NOMO-1 (cell line): Measurements from ENCODE around the gene LOC128125822.
"Not testable (repeated sequence)": the region's sequence is repeated elsewhere in the genome, so short reads cannot be mapped to it uniquely, and the experiment has no call there.

Experiments used
- DNase-seq, 2 experiments: peaks; one replicate each; lab custom pipeline; 2025; ENCODE audit not compliant: unreplicated experiment in 2 of 2; lab: John Stamatoyannopoulos, UW

The LOC128125822 gene

GRCh38 chr6:63572044-63572746 is at the start of gene LOC128125822, which contains the start of gene PTP4A1:
Gene LOC128125822 (plus strand): TSS chr6:63572480.
Gene PTP4A1 (plus strand): TSS chr6:63572480. CDS start chr6:63576881, 4,401 bp downstream.
- peak; percentile 91 to 94 for DNase-seq

- not testable (repeated sequence) for DNase-seq
These were observed 49.4 kb upstream of the LOC128125822 start for GRCh38 chr6:63522911-63523287.

- DNase-seq = no peak
These were observed 48.6 kb upstream of the LOC128125822 start for GRCh38 chr6:63523630-63524029.

GRCh38 chr6:63525186-63525878 is 46.9 kb upstream of the LOC128125822 start:
- DNase-seq = no peak

- no peak for DNase-seq
These were observed 45.3 kb upstream of the LOC128125822 start for GRCh38 chr6:63526931-63527330.

GRCh38 chr6:63527658-63528514 is 44.4 kb upstream of the LOC128125822 start:
- DNase-seq = no peak

GRCh38 chr6:63529498-63529897 is 42.8 kb upstream of the LOC128125822 start:
- no peak for DNase-seq

GRCh38 chr6:63530182-63530581 is 42.1 kb upstream of the LOC128125822 start:
- DNase-seq = no peak

GRCh38 chr6:63530991-63531390 is 41.3 kb upstream of the LOC128125822 start:
- DNase-seq = no peak

- no peak for DNase-seq
These were observed 39.3 kb upstream of the LOC128125822 start for GRCh38 chr6:63533026-63533425.

- DNase-seq = no peak
These were observed 38.3 kb upstream of the LOC128125822 start for GRCh38 chr6:63533952-63534351.

- no peak for DNase-seq
These were observed 34.9 kb upstream of the LOC128125822 start for GRCh38 chr6:63537201-63537958.

- no peak for DNase-seq
These were observed 34.4 kb upstream of the LOC128125822 start for GRCh38 chr6:63537959-63538300.

- no peak for DNase-seq
These were observed 33.7 kb upstream of the LOC128125822 start for GRCh38 chr6:63538550-63538949.

GRCh38 chr6:63543001-63543400 is 29.3 kb upstream of the LOC128125822 start:
- DNase-seq = no peak

GRCh38 chr6:63543982-63544381 is 28.3 kb upstream of the LOC128125822 start:
- no peak for DNase-seq

- no peak for DNase-seq
These were observed 26.0 kb upstream of the LOC128125822 start for GRCh38 chr6:63546236-63546635.

GRCh38 chr6:63546697-63547096 is 25.6 kb upstream of the LOC128125822 start:
- DNase-seq = no peak

- DNase-seq = no peak
These were observed 23.2 kb upstream of the LOC128125822 start for GRCh38 chr6:63549076-63549475.

GRCh38 chr6:63553208-63553607 is 19.1 kb upstream of the LOC128125822 start:
- peak in 1 of 2 experiments; percentile 23 for DNase-seq

- DNase-seq = no peak
These were observed 18.4 kb upstream of the LOC128125822 start for GRCh38 chr6:63553900-63554299.
